GM23248 (cell line): ENCODE measurements around the gene CPNE2.

Source experiments
- EZH2 ChIP-seq: fragments of 200-600 bp; sonication (generic); IDR thresholded peaks from 2 replicates; pipeline ENCODE4 v1.6.1; 2018; ENCODE audit warnings: antibody characterized with exemption, mild to moderate bottlenecking; ENCODE audit not compliant: insufficient read depth, poor library complexity, severe bottlenecking
- EZH2phosphoT487 ChIP-seq: fragments of 200-600 bp; sonication (generic); IDR thresholded peaks from 2 replicates; pipeline ENCODE4 v1.6.1; 2018; ENCODE audit warnings: antibody characterized with exemption, moderate library complexity, mild to moderate bottlenecking, low read depth; ENCODE audit not compliant: insufficient read depth

DNA sequence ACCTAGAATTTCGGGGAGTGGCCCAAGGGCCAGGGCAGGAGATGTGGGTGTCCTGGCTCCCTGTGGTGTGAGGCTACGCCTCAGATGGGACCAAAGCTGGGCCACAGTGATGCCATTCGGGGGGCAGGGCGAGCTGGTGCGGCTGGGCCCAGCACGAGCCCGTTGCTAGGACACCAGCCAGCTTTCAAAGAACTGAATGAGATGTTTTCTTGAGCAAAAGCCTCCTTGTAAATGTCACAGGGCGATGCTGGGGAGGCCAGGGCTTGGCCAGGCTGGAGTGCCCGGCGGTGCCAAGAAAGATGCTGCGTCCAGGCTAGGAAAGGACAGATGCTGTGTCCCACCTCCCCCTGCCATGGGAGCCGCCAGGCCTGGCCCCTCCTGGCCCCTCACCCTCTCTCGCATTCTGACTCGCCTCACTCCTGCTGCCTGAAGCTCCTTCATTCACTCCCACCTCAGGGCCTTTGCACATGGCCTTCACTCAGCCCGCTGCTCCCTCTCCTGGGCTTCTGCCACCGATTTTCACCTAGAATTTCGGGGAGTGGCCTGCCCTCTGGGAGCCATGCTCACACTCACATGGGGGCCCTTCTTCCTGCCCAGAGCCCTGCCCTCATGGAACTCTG lies 39.1 kb downstream of the CPNE2 start:
- TF ChIP-seq EZH2phosphoT487 = no peak
- TF ChIP-seq EZH2 = no peak
